Measurements from ENCODE around the gene C1QTNF8. TPM values are rescaled to one million over a fixed set of nuclear protein-coding genes. Genes with fewer than 3 reads are reported as not detected.

Gene C1QTNF8
- total RNA-seq, 3 donors from 2014 or later (not counting 1 experiment from before 2014, with no cell fraction given) = not detected

DNA sequence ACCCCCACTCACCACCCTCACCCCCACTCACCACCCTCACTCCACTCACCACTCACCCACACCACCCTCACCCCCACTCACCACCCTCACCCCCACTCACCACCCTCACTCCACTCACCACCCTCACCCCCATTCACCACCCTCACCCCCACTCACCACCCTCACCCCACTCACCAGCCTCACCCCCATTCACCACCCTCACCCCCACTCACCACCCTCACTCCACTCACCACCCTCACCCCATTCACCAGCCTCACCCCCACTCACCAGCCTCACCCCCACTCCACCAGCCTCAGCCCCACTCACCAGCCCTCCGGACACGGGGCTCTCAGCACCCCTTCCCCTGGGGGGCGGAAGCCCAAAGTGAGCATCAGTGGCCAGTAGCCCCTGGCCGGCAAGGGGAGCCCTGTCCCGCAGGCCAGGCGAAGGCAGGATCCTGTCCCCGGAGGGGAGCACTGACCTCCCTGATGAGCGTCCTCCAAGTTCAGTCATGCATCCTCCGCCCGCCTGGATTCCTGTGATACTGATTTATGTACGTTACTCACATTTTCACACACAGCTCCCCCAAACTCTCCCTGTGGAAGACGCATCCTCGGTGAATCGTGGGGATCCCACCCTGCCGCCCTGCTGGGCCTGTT, 18.0 kb upstream of the C1QTNF8 start:
- WGBS (ENCODE audit: insufficient coverage) = 85% methylated on average over 15 of the region's 15 CpGs
- H3K27me3 ChIP-seq (ENCODE audit: control insufficient read depth, insufficient read depth, low read length) = no peaks in the 10 kb centered on the region
- Mint-ChIP-seq H3K9me3 (no peaks in the 10 kb centered on the region), H3K4me1 (no peaks in the 10 kb centered on the region), H3K36me3 (no peaks in the 10 kb centered on the region), H3K4me3 (no peak overlapping the region), H3K27ac (no peak overlapping the region), H3K27me3 (ENCODE audit: low read depth in 2 of 2) (no peaks in the 10 kb centered on the region)
- no peak overlapping the region for H3K27ac ChIP-seq (ENCODE audit: low read length)
- H3K9me3 ChIP-seq (ENCODE audit: control insufficient read depth, insufficient read depth, low read length) = no peaks in the 10 kb centered on the region
- intact Hi-C loops (cut with micrococcal nuclease) = no loop called here
- no peak overlapping the region for H3K4me3 ChIP-seq (ENCODE audit: low read length)
- DNase-seq = no peak
- no peaks in the 10 kb centered on the region for H3K4me1 ChIP-seq (ENCODE audit: control insufficient read depth, insufficient read depth, low read length)
- H3K36me3 ChIP-seq (ENCODE audit: control insufficient read depth, insufficient read depth, low read length) = no peaks in the 10 kb centered on the region
- no peak for ATAC-seq
- TF ChIP-seq, protein P1, sequence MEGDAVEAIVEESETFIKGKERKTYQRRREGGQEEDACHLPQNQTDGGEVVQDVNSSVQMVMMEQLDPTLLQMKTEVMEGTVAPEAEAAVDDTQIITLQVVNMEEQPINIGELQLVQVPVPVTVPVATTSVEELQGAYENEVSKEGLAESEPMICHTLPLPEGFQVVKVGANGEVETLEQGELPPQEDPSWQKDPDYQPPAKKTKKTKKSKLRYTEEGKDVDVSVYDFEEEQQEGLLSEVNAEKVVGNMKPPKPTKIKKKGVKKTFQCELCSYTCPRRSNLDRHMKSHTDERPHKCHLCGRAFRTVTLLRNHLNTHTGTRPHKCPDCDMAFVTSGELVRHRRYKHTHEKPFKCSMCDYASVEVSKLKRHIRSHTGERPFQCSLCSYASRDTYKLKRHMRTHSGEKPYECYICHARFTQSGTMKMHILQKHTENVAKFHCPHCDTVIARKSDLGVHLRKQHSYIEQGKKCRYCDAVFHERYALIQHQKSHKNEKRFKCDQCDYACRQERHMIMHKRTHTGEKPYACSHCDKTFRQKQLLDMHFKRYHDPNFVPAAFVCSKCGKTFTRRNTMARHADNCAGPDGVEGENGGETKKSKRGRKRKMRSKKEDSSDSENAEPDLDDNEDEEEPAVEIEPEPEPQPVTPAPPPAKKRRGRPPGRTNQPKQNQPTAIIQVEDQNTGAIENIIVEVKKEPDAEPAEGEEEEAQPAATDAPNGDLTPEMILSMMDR (IDR thresholded peaks at IDR 0.05) = no peak

GRCh38 chr16:1113489-1113888, 17.4 kb upstream of the C1QTNF8 start:
- Histone ChIP-seq H3K27me3 (ENCODE audit: control insufficient read depth, insufficient read depth, low read length) (no peaks in the 10 kb centered on the region), H3K36me3 (ENCODE audit: control insufficient read depth, insufficient read depth, low read length) (no peaks in the 10 kb centered on the region), H3K4me3 (ENCODE audit: low read length) (no peak overlapping the region), H3K4me1 (ENCODE audit: control insufficient read depth, insufficient read depth, low read length) (no peaks in the 10 kb centered on the region), H3K27ac (ENCODE audit: low read length) (no peak overlapping the region), H3K9me3 (ENCODE audit: control insufficient read depth, insufficient read depth, low read length) (no peaks in the 10 kb centered on the region)
- H3K27ac Mint-ChIP-seq = no peak overlapping the region
- 77% methylated on average over 16 of the region's 16 CpGs for WGBS (ENCODE audit: insufficient coverage)
- H3K36me3 Mint-ChIP-seq = no peaks in the 10 kb centered on the region
- H3K9me3 Mint-ChIP-seq = no peaks in the 10 kb centered on the region
- intact Hi-C loops (cut with micrococcal nuclease) = no loop called here
- TF ChIP-seq, protein P1 (IDR thresholded peaks at IDR 0.05) = no peak
- no peak for ATAC-seq
- no peak for DNase-seq
- H3K4me1 Mint-ChIP-seq = no peaks in the 10 kb centered on the region
- no peak overlapping the region for H3K4me3 Mint-ChIP-seq
- H3K27me3 Mint-ChIP-seq (ENCODE audit: low read depth in 2 of 2) = no peaks in the 10 kb centered on the region

- TF ChIP-seq, protein P1 (IDR thresholded peaks at IDR 0.05) = no peak
- 72% methylated on average over 26 of the region's 26 CpGs for WGBS (ENCODE audit: insufficient coverage)
- H3K27ac Mint-ChIP-seq = no peak overlapping the region
- no peaks in the 10 kb centered on the region for H3K9me3 Mint-ChIP-seq
- Histone ChIP-seq H3K4me1 (ENCODE audit: control insufficient read depth, insufficient read depth, low read length) (no peaks in the 10 kb centered on the region), H3K36me3 (ENCODE audit: control insufficient read depth, insufficient read depth, low read length) (no peaks in the 10 kb centered on the region), H3K27ac (ENCODE audit: low read length) (no peak overlapping the region), H3K9me3 (ENCODE audit: control insufficient read depth, insufficient read depth, low read length) (no peaks in the 10 kb centered on the region), H3K4me3 (ENCODE audit: low read length) (no peak overlapping the region), H3K27me3 (ENCODE audit: control insufficient read depth, insufficient read depth, low read length) (no peaks in the 10 kb centered on the region)
- H3K4me1 Mint-ChIP-seq = no peaks in the 10 kb centered on the region
- no peak for DNase-seq
- no peaks in the 10 kb centered on the region for H3K36me3 Mint-ChIP-seq
- intact Hi-C loops (cut with micrococcal nuclease) = no loop called here
- ATAC-seq = no peak
- H3K27me3 Mint-ChIP-seq (ENCODE audit: low read depth in 2 of 2) = no peaks in the 10 kb centered on the region
- H3K4me3 Mint-ChIP-seq = no peak overlapping the region
These were observed 16.6 kb upstream of the C1QTNF8 start for GRCh38 chr16:1112506-1113184.

Measured in natural killer cell (primary cell).